ENCODE results near the gene CYB561A3. TPM values are rescaled to one million over a fixed set of nuclear protein-coding genes. Genes with fewer than 3 reads are reported as not detected.

Gene CYB561A3
- total RNA-seq, 1 donor from 2014 or later, result 38.9 TPM

DNA sequence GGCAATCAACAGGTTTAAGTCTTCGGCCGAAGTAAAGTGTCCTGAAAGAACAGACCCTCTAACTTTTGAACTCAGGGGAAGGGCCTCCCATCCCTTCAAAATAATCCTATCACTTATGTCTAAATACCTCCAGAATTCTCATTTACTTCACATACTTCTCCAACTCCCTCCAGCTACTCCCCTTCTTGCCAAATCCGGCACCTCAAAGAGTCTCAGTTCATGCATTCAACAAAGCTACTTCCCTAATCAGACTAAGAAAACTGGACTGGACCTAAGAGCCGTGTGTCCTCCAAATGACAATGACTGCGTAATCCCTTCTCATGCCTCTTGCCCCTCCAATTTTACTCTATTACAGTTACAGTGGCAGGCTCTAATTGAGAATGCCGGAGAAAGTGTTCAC is 30.0 kb downstream of the CYB561A3 start:
- intact Hi-C loops (cut with micrococcal nuclease), result loop anchor here (2.0 to 10.0 kb wide), 6 partner anchors 249 to 1225 kb away; partner anchors contain the start of genes PRPF19, SYT7 and TMEM109

GRCh38 chr11:61329871-61330270 is 31.8 kb downstream of the CYB561A3 start:
- intact Hi-C loops (cut with micrococcal nuclease), result loop anchor here (5.0 to 10.0 kb wide), 3 partner anchors 248 to 288 kb away; partner anchors contain the start of gene SYT7

DNA sequence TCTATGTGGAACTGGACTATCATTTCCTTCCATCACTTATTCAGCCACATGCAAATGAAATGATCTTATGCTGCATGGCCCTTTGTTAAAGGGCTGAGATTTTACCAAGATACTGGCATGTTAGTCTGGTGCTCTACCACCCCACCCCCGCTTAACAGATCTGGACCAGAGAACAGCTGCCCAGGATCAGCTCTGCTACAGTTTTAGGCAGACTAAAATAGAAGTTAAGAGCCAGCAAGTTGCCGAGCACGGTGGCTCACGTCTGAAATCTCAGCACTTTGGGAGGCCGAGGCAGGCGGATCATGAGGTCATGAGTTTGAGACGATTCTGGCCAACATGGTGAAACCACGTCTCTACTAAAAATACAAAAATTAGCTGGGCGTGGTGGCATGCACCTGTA is 33.3 kb downstream of the CYB561A3 start:
- intact Hi-C loops (cut with micrococcal nuclease), result no loop called here

GRCh38 chr11:61327669-61328071 is 34.0 kb downstream of the CYB561A3 start:
- intact Hi-C loops (cut with micrococcal nuclease), result no loop called here

DNA sequence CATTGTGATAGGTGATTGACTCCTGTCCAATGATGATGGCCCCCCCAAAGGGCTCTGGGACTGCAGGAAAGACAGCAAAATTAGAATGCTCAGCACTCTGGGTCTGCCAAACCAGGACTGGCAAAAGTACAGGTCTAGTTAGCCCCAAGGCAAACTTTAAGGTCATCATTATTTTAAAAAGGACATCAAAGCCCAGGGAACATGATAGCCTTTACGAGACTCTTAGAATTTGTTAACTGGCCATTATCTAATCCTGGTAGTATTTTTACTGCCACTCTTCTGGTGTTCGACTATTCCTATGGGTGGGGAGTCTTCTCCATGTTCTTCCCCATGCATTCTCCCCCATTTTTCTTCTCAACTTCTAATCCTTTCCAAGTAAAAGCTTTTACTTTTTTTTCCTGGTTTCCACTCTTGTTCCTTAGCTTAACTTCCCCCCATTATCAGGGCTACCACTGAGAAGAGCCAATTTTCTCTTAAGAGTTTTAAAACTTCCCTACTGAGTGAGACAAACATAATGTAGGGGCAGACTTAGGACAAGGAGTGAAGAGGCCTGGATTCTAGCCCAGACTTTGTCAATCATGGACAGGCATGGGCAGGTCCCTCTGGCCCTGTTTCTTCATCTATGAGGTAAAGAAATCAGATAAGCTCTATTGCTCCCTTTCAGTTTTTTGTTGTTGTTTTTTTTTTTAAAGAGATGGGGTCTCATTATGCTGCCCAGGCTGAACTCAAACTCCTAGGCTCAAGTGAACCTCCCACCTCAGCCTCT is 35.9 kb downstream of the CYB561A3 start:
- intact Hi-C loops (cut with micrococcal nuclease), result no loop called here

DNA sequence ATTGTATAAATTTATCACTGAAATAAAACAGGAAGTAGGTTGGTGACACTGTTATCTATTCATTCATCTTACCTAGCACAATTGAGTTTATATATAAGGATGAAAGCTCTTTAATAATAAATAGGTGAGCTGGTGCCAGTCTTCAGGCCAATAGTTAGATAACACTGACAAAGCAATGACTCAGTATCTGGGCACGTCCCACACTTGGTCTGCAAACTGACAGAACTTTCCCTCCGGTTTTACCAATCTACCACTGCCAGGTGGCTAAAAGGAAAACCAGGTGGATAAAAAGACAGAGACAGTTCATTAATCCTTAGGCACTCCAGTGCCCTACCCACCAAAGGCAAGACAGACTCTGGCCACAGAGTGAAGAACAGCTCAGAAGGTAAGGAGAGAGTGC is 46.4 kb downstream of the CYB561A3 start:
- intact Hi-C loops (cut with micrococcal nuclease), result no loop called here

DNA sequence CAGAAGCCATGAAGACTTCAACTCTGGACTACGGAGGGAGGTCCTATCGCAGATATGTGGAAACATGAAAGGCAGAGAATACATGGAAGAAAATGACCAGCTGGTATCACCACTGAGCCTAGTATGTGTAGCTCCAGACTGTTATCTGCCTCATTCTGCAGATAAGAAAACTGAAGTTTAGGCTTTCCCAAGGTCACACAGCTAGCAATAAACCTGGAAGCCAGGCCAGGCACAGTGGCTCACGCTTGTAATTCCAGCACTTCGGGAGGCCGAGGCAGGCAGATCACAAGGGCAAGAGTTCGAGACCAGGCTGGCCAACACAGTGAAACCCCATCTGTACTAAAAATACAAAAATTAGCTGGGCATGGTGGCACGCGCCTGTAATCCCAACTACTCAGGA is 50.9 kb downstream of the CYB561A3 start:
- intact Hi-C loops (cut with micrococcal nuclease), result loop anchor here (1.0 kb wide), 1 partner anchor 39 kb away; no protein-coding TSS in a partner anchor

DNA sequence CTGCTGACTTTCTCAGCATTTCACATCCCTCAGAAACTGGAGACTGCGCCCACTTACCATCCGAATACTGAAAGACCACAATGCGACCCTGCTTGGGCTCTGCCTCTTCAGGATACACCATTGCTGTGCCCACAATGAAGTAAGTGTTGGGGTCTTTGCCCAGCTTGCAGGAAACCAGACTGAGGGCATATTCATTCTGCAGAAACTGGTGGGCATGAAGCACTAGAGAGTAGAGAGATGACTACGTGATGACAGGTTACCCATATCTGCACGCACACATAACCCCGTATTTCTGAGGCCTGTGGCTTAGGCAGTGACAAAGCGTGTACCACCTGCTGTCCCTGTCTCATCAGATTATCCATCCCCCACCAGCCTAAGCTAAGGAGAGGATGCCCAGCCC is 51.9 kb downstream of the CYB561A3 start:
- intact Hi-C loops (cut with micrococcal nuclease), result loop anchor here (1.0 kb wide), 1 partner anchor 40 kb away; no protein-coding TSS in a partner anchor

DNA sequence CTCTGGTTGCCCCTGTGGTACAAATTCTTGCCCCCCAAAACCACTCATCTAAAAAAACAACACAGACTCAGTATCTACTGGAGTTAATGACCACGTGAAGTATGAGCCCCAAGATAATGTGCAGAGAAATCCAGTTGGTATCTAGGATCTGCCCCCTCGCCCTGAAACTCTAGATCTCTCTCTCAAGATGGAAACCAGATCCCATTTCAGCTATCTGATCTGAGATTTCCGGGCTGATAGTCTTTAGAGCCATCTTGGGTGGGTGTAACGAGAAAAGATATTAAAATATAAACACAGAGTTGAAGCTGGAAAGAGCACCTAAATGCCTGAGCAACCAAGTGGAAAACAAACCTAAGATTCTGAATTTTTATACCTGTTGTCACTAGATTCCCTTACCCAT is 52.5 kb downstream of the CYB561A3 start:
- intact Hi-C loops (cut with micrococcal nuclease), result no loop called here

- intact Hi-C loops (cut with micrococcal nuclease), result no loop called here
These were observed 54.3 kb downstream of the CYB561A3 start for GRCh38 chr11:61307354-61307753.

DNA sequence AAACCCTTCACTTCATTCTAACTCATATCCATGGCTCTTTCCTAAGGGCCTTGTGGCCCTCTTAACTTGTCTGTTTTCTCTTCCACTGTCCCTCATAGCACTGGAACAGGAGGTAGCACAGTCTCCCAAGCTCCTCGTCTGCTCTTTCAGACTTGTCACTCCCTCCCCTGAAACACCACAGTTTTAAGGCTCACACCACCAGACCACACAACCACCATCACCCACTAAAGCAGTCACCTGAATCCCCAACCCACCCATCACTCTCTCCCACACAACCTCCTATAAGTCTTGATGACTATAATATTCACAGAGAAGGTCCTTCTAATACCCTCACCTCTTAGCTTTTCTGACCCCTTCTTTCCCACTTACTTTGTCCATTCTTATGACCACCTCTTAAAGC is 55.5 kb downstream of the CYB561A3 start:
- intact Hi-C loops (cut with micrococcal nuclease), result no loop called here

GRCh38 chr11:61305417-61305816 is 56.3 kb downstream of the CYB561A3 start:
- intact Hi-C loops (cut with micrococcal nuclease), result no loop called here

DNA sequence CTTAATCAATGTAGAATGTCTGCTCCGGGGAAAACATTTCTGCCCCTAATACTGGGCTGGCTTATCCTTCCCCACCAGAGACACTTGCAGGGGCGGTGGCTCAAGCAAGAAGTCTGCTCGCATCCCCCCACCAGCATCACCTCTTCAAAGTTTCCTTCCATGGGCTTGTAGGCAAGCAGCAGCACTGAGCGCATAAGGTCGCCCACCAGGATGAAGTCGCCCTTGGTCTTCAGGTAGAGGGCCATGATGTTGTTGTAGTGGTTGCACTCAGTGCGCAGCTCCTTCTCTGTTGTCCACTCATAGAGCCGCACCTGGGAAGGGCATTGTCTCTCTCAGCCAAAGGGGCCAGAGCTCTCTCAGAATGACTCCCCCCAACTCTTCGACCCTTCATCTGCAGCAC is 58.0 kb downstream of the CYB561A3 start:
- intact Hi-C loops (cut with micrococcal nuclease), result no loop called here

DNA sequence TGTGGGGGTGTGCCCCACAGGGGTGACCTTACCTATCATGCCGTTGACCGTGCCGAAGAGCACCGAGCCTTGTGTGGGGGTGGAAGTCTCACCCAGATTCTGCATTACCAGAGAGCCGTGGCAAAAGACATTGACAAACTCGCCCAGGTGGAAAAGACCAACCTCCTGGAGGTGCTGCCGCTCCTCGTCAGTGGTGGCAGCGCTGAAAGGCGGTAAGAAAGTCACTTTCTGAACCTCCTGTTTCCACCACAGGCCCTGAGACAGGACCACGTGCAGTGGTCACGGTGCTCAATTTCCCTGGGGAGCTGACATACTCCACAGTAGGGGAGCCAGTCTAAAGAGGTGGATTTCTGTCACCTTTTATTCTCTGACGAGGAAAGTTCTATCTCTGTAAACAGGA is 59.1 kb downstream of the CYB561A3 start:
- intact Hi-C loops (cut with micrococcal nuclease), result no loop called here

Other genes with a start within 250 kb of the CYB561A3 start
- 7.4 and 8.3 TPM in 2 replicates for gene VPS37C, start 200.5 kb downstream of the CYB561A3 start, total RNA-seq
- gene PGA3, start 158.4 kb downstream of the CYB561A3 start, total RNA-seq, result not detected in 2 replicates
- gene PGA4, start 139.5 kb downstream of the CYB561A3 start, total RNA-seq, result not detected in 2 replicates
- gene PGA5, start 120.7 kb downstream of the CYB561A3 start, total RNA-seq, result not detected in 2 replicates
- gene VWCE, start 66.6 kb downstream of the CYB561A3 start, total RNA-seq, result 5.5 and 6.3 TPM in 2 replicates
- gene DDB1, start 28.8 kb downstream of the CYB561A3 start, total RNA-seq, result 225 and 243 TPM in 2 replicates
- 32.6 and 33.3 TPM in 2 replicates for gene TKFC, start 28.7 kb downstream of the CYB561A3 start, total RNA-seq
- gene TMEM138, start 492 bp upstream of the CYB561A3 start, total RNA-seq, result 64.6 and 71.3 TPM in 2 replicates
- gene TMEM216, start 30.7 kb upstream of the CYB561A3 start, total RNA-seq, result 11.0 and 12.9 TPM in 2 replicates
- gene CPSF7, start 68.1 kb upstream of the CYB561A3 start, total RNA-seq, result 115 and 119 TPM in 2 replicates
- 52.9 and 53.0 TPM in 2 replicates for gene SDHAF2, start 68.2 kb upstream of the CYB561A3 start, total RNA-seq
- gene LRRC10B, start 146.9 kb upstream of the CYB561A3 start, total RNA-seq, result not detected in 2 replicates
- not detected in 2 replicates for gene SYT7, start 219.2 kb upstream of the CYB561A3 start, total RNA-seq